T follicular helper cell (primary cell): ENCODE data around the gene ARMH4.
A peak's percentile ranks its signal among the peaks of the same experiment; 100 is the strongest.
"Not testable (repeated sequence)": the region's sequence is repeated elsewhere in the genome, so short reads cannot be mapped to it uniquely, and the experiment has no call there.

ENCODE experiments used
- DNase-seq: peaks from one replicate; pipeline ENCODE4 v3.0.0-alpha.2; 2020; ENCODE audit warnings: low read depth

Gene ARMH4

GRCh38 chr14:58146399-58146798, 5.6 kb downstream of the ARMH4 start:
- DNase-seq, result no peak

- DNase-seq, result no peak
Observed at GRCh38 chr14:58145936-58146335, 6.1 kb downstream of the ARMH4 start.

GRCh38 chr14:58143106-58143505, 8.9 kb downstream of the ARMH4 start:
- no peak for DNase-seq

GRCh38 chr14:58141893-58142292, 10.1 kb downstream of the ARMH4 start:
- no peak for DNase-seq

- DNase-seq, result no peak
Observed at GRCh38 chr14:58138714-58139482, 13.1 kb downstream of the ARMH4 start.

- no peak for DNase-seq
Observed at GRCh38 chr14:58138031-58138713, 13.8 kb downstream of the ARMH4 start.

GRCh38 chr14:58133739-58134138, 18.3 kb downstream of the ARMH4 start:
- no peak for DNase-seq

GRCh38 chr14:58131386-58131785, 20.6 kb downstream of the ARMH4 start:
- DNase-seq, result no peak

- DNase-seq, result no peak
Observed at GRCh38 chr14:58130116-58130782, 21.8 kb downstream of the ARMH4 start.

- DNase-seq, result no peak
Observed at GRCh38 chr14:58129208-58129607, 22.8 kb downstream of the ARMH4 start.

- DNase-seq, result no peak
Observed at GRCh38 chr14:58128416-58128815, 23.6 kb downstream of the ARMH4 start.

GRCh38 chr14:58122546-58122945, 29.5 kb downstream of the ARMH4 start:
- DNase-seq, result not testable (repeated sequence)

- no peak for DNase-seq
Observed at GRCh38 chr14:58121530-58122186, 30.4 kb downstream of the ARMH4 start.

GRCh38 chr14:58119381-58119780, 32.6 kb downstream of the ARMH4 start:
- DNase-seq, result no peak

- DNase-seq, result no peak
Observed at GRCh38 chr14:58118097-58118815, 33.8 kb downstream of the ARMH4 start.

GRCh38 chr14:58109744-58110143, 42.3 kb downstream of the ARMH4 start:
- no peak for DNase-seq

GRCh38 chr14:58108717-58109116, 43.3 kb downstream of the ARMH4 start:
- no peak for DNase-seq

- DNase-seq, result peak; percentile 3
Observed at GRCh38 chr14:58107947-58108552, 44.0 kb downstream of the ARMH4 start.

- no peak for DNase-seq
Observed at GRCh38 chr14:58107041-58107440, 45.0 kb downstream of the ARMH4 start.

- no peak for DNase-seq
Observed at GRCh38 chr14:58106446-58106845, 45.6 kb downstream of the ARMH4 start.

- DNase-seq, result no peak
Observed at GRCh38 chr14:58104808-58105207, 47.2 kb downstream of the ARMH4 start.
